ENCODE data around the gene TMC7.

GRCh38 chr16:18984435-18985005, 786 bp downstream of the TMC7 start:
- TF ChIP-seq CTCF (IDR thresholded peaks at IDR 0.05; ENCODE audit: poor library complexity) (no peak), EZH2 (IDR thresholded peaks at IDR 0.05; ENCODE audit: borderline replicate concordance) (no peak), EZH2phosphoT487 (IDR thresholded peaks at IDR 0.05; ENCODE audit: low read depth, severe bottlenecking, unreplicated experiment) (no peak)

All from hepatocyte (in vitro differentiated cells).